Omental fat pad (tissue), 4 donors: ENCODE measurements around the gene GUCA1A. TPM values are rescaled to one million over a fixed set of nuclear protein-coding genes. Genes with fewer than 3 reads are reported as not detected.
A peak's percentile ranks its signal among the peaks of the same experiment; 100 is the strongest.

ENCODE experiments used
- ATAC-seq: fragments of 150-250 bp; one replicate; pipeline ENCODE4 v1.9.1; 2016; ENCODE audit warnings: mild to moderate bottlenecking, moderate library complexity; ENCODE audit not compliant: low FRiP score
- DNase-seq: peaks from one replicate; pipeline ENCODE4 v3.0.0-alpha.2; 2019; ENCODE audit warnings: low spot score
- CTCF ChIP-seq, 3 donors: fragments of 450-650 bp; IDR thresholded peaks; one replicate each; pipeline ENCODE4 v1.5.1; 2016 to 2017; ENCODE audit warnings: antibody characterized with exemption in 3 of 3, mild to moderate bottlenecking in 3 of 3, moderate library complexity in 2 of 3
- total RNA-seq, 4 donors: library from RNA; depleted of rRNA; stranded (reverse); fragments of >200 nt; gene quantifications; one replicate each; pipeline ENCODE4 v1.1.0, GENCODE V29; 2016

GUCA1A gene
- total RNA-seq, 4 donors from 2014 or later, result not detected

- TF ChIP-seq CTCF (IDR thresholded peaks at IDR 0.05), result no peak
- ATAC-seq (no peak), DNase-seq (no peak)
These were observed 35.0 kb upstream of the GUCA1A start for GRCh38 chr6:42138190-42138589.

- DNase-seq (no peak), ATAC-seq (no peak)
- TF ChIP-seq CTCF (IDR thresholded peaks at IDR 0.05), result no peak
These were observed 34.2 kb upstream of the GUCA1A start for GRCh38 chr6:42138630-42139619.

- DNase-seq, result no peak
- no peak for TF ChIP-seq CTCF (IDR thresholded peaks at IDR 0.05)
- peak; percentile 26 for ATAC-seq
These were observed 33.1 kb upstream of the GUCA1A start for GRCh38 chr6:42140032-42140431.

GRCh38 chr6:42140756-42141602, 32.2 kb upstream of the GUCA1A start:
- ATAC-seq (peak; percentile 21), DNase-seq (no peak)
- TF ChIP-seq CTCF (IDR thresholded peaks at IDR 0.05), result no peak

GRCh38 chr6:42141603-42142117, 31.5 kb upstream of the GUCA1A start:
- no peak for TF ChIP-seq CTCF (IDR thresholded peaks at IDR 0.05)

GRCh38 chr6:42142118-42142835, 30.9 kb upstream of the GUCA1A start, which contains the start of gene C6orf132:
C6orf132 (minus strand) TSS chr6:42142620; CDS start chr6:42142444, 176 bp downstream.
- peak; percentile 58 for ATAC-seq
- TF ChIP-seq CTCF (IDR thresholded peaks at IDR 0.05), result no peak
- DNase-seq, result no peak

More at GRCh38 chr6:42141603-42142117, 31.5 kb upstream of the GUCA1A start:
- peak; percentile 22 for ATAC-seq
- no peak for DNase-seq
